HG03025 (cell line): ENCODE data around the gene IL1RL2.

Experiments used
- ATAC-seq: cut with Tn5 transposase; IDR thresholded peaks from one replicate; pipeline ENCODE4 v1.9.1; 2021; ENCODE audit warnings: mild to moderate bottlenecking, moderate library complexity; ENCODE audit not compliant: unreplicated experiment, low FRiP score

The IL1RL2 gene

DNA sequence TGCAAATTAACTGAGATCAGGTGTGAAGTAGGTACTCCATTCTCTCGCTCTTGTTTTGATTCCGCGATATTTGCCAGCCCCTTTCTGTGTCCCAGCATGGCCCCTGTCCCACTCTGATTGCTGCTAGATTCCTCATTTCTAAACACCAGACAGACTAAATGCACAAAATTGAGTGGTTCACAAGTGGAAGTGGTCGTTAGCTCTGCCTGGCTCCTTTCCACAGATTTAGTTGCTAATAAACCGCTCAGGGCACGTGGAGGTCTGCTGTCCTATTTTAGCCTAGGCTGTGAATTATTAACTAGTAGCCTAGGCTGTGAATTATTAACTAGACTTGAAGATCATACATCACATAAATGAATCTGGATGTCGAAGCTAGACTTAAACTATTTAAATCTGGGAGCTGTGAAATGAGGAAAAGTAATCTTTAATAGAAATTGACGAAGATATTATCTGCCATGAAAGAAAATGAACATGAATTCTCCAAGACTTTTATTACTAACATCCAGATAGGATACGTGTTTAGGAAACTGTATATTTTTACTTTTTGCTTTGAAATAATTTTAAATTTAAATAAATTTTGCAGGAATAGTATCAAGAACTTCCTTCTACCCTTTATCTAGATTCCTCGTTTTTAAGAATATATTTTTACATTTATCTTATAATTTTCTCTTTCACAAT, 3.7 kb downstream of the IL1RL2 start:
- no peak for ATAC-seq

DNA sequence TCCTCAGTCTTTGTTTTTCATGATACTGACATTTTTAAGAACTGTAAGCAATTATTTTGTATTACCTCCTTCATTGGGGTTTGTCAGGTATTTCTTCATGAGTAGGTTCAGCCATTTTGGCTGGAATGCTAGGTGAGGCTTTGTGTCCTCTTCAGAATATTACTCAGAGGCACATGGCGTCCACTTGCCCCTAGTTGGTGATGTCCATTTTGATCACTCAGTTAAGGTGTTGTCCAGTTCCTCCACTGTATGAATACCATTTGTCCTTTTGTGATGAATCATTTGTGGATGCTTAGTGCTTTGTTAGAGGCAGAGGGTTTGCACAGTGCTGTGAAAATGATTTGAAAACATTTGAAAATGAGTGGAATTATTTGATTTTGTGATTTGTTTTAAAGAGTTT, 4.7 kb downstream of the IL1RL2 start:
- ATAC-seq = no peak

DNA sequence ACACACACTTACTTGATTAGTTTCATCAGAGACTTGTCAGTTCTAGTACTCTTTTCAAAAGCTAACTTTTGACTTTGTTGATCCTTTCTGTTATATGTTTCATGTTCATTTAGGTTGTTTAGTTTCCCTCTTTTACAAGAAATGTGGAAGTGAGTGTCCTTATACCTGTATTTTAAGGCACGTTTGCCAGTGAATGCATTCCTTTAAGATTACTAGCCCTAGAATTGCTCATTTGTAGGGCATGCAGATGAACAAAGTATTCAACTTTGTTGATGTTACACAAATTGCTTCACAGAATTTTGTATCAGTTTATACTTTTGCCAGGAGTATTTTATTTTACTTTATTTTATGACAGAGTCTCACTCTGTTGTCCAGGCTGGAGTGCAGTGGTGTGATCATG, 6.3 kb downstream of the IL1RL2 start:
- no peak for ATAC-seq

DNA sequence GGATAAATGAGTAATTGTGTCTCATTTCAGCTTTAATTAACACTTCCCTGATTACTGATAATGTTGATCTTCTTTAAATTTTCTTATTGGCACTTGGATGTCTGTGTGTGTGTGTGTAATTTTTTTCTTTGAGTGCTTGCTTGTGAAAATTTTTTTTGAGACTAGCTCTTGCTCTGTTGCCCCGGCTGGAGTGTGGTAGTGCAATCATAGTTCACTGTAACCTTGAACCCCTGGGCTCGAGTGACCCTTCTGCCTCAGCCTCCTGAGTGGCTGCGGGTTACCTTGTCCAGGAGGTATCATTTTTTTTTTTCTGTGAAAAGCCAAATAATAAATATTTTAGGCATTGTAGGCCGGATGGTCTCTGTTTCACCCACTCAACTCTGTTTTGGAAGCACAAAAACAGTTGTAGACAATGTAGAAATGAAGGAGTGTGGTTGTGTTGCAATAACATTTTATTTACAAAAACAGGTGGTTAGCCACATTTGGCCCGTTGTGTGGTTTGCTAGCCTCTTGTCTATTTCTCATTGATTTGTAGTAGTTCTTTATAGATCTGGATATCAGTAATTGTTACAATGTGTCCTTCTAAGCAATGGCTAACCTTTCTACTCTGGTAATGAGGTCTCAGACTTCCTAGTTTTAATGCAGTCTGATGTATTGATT, 7.9 kb downstream of the IL1RL2 start:
- ATAC-seq = no peak

DNA sequence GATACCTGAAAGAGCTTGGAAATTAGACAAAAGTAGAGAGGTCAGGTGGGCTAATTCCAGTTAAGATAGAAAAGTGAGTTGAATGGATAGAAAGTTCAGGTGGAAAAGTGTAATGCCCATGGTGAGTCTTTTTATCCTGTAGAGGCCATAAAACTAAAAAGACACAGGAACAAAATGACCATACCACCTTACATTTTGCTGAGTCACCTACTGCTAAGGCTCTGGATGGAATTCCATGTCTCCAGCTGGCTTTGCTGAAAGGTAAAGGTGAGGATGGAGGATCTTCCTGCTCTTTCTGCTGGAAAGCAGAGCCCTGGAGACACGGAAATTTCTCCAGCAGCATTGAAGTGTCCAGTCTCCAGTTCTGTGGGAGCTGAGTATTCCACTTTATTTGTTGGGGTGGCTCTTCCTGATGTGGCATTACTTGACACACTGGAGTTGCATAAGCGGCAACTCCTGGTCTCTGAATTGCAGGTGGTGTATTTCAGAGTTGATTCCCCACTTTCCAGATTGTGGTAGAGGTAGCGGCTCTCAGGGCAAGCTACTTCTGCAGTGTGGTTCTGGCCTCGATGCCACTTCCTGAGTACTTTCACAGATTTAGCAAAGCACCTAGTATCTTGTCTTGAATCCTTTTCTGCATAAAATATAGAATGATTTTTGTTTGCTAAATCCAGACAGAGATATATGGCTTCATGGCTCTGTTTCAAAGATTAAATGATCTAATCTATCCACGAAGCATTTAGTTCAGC, 10.7 kb downstream of the IL1RL2 start:
- ATAC-seq = no peak

DNA sequence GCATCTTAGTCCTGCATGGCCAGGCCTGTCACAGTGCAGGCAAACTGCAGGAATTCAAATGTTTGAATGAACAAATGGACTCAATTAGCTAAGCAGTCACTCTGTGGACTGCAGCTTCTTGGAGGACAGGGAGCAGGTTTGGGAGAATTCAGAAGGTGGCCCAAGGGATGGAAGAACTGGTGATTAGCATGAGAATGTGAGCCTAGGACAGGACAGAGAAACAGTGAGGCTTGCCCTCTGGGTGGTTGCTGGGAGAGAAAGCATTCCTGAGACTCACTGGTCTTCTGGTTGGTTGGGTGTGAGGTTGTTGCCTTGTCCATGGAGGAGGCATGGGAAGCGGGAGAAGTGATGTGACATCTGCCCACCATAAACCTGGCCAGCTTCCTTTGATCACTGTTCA, 13.7 kb downstream of the IL1RL2 start:
- ATAC-seq = no peak

DNA sequence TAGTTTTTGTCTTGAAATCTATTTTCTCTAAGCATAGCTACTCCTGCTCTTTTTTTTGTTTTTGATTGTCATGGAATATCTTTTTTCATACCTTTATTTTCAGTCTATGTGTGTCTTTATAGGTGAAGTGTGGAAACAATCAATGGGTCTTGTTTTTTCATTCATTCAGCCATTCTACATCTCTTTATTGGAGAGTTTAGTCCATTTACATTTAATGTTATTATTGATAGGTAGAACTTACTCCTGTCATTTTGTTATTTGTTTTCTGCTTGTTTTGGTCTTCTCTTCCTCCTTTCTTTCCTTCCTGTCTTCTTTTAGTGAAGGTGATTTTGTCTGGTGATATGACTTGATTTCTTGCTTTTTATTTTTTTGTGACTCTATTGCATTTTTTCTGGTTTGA, 17.8 kb downstream of the IL1RL2 start:
- no peak for ATAC-seq

DNA sequence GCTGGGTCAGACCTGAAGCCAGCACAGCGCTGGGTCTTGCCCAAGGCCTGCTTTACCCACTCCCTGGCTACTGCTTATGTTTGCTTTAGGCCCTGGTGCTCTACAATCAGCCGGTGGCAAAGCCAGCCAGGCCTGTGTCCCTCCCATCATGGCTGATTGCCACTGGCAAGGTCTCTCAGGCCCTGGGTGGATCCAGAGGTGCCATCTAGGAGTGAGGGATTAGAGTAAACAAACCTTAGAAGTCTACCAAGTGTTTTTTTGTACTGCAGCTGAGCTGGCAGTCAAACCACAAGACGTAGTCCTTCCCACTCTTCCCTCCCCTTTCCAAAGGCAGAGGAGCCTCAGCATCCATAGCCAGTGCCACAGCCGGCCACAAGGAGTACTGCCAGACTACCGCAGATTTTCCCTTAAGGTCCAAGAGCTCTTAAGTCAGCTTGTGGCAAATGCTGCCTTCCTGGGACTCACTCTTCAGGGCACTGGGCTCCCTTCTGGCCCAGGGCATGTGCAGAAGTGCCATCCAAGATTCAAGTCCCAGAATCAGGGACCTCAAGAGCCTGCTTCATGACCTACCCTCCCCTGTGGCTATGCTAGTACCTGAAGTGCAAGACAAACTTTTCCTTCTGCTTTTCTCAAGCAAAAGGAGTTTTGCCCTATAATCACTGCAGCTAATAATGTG, 20.0 kb downstream of the IL1RL2 start:
- ATAC-seq = no peak

DNA sequence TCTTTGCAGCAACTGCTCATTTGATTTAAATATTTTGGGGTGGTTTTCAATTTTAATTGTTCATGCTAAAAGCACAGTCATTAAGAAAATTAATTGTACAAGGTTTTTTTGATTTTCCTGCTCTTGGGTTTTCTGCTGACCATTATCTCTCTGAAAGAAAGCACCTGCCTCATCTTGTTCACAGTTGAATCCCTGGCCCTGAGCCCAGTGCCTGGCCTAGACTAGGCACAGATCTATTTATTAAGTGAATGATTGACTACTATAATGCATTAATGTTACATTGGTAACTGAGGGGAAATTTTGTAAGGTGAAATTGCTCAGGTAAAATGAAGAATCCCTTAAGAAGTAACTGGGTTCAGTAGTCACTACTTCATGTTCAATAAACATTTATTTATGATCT, 22.0 kb downstream of the IL1RL2 start:
- no peak for ATAC-seq

DNA sequence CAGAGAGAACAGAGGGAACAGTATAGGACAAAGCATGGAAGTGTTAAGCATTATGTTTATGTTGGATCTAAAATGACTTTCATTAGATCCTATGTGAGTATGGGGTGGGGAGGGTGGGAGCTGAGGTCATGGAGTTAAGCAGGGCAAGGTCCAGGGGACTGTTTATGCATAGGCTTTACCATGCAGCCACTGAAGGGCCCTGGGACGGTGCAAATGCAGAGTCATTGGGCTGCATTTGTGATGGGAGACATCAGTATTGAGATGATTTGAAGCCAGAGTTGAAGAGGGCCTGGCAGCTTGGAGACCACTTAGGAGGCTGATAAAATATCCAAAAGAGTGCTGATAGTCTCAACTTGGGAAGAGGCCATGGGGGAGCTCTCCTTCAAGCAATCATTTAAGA, 22.7 kb downstream of the IL1RL2 start:
- no peak for ATAC-seq

DNA sequence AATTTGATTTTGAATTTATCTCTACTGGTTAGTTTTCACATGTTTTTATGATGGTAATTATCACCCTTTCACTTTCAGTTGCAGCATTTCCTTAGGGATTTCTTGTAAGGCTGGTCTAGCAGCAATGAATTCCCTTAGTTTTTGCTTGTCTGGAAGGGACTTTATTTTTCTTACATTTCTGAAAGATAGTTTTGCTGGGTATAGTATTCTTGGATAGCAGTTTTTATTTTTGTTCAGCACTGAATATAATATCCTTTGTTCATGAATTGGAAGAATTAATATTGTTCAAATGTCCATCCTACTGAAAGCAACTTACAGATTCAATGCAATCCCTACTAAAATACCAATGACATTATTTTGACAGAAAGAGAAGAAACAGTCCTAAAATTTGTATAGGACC, 30.2 kb downstream of the IL1RL2 start:
- no peak for ATAC-seq

DNA sequence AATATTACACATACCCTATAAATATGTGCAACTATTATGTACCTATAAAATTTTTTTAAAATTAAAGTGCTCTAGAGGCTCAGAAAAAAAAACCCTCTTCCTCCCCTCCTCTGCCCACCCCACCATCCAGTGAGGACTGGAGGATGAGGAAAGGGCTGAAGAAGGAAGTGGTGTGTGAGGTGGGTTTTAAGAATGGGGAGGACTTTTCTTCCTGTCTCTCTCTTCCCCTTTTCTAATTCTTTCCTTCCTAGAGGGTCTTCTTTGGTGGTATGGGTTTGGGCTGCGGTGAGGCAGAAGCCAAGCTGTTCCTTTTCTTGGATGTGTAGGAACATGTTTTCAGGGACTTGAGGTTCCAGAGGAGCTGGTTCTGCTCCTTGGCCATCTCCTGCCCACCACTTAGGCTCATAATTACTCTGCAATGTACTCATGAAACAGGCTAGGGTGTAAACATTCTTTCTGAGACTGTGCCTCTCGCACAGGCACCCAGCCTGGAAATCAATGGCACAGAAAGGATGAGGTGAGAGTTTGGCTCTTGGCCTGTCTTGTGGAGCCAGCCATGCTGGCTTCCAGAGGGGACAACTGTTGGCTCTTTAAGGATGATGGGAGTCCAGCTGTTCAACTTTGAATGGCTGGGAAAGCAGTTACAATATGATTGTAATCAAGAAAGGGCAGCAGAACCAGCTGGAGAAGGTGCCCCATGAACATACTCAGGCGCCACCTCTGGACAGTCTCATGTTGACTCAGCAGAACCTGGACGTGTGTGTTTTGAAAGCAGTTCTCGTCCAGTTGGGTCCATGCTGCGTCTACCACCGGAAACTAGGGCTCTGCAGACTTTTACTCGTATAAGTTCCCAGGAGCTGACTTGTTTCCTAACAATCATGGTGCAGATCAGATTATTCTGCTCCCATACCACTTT, 38.3 kb downstream of the IL1RL2 start:
- no peak for ATAC-seq

DNA sequence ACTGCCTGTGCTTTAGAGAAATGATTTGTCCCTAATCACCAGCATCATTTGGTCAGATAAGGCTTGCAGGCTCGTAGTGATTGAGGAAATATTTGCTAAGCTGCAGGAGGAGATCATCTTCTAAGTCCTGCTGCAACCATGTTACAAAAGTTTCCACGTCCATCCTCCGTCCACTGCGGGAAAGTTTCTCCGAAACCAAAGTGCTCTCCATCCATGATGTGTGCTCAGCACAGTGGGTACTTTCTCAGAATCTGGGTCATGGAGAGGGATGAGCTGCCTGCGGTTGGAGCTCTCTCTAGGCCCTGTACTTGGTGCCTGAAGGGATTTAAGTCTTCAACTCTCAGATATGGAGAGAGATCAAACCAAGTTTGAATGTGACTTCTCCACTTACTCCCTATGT, 39.3 kb downstream of the IL1RL2 start:
- no peak for ATAC-seq

DNA sequence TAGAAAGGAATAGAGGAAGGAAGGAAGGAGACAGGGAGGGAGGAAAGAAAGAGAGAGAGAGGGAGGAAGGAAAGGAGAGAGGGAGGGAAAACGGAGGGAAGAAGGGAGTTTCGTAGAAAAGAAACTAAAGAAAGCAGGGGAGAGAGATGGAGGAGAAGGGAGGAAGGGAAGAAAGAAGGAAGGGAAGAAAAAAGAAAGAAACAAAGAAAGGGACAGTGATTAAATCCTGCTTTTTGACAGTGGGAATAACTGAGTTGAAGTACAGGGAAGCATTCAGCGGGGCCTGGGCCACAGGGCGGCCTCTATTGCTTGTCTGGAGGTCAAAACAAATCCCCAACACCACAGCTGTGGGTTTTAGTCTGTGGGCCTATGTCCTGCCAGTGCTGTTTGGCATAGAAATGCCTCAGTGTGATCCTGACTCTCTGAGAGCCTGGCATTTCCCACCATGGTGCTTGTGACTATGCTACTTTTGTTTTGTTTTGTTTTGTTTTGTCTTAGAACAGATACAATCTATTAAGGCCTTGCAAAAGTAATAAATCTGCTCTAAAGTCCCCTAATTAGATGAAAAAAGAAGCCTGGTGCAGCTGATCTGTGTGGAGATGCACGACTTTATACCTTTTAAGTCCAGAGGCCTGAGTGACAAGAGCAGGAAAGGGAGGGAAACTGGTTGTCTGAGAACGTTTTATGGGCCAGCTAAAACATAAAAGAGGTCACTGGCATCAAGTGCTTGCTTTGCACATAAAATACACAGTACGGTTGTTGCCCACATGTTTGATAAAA, 40.0 kb downstream of the IL1RL2 start:
- ATAC-seq = no peak

DNA sequence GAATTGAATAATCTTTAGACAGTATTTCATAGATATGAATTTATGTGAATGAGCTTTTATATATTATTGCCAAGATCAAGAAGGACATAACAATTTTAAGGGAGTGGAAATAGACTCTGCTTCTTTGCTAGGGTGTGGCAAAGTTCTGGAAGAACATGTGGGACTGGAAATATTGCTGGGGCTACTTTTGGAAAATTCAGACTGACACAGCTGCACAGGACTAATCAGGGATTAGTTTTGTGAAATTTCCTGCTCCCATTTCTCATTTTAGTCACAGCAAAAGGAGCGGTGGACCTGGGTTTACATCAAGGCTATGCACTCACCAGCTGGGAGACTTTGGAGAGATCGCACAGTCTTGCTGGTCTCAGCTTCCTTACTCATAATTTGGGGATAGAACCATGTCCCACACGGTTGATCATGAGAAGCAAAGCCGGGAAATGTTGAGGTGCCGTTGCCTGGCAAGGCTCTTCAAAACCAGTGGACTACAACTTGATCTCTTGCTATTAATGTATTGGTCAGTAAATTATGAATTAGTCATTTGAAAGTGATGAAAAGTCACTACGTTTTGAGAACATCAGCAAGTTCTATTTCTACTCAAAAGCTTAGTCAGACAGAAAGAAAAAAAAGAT, 42.4 kb downstream of the IL1RL2 start:
- no peak for ATAC-seq

DNA sequence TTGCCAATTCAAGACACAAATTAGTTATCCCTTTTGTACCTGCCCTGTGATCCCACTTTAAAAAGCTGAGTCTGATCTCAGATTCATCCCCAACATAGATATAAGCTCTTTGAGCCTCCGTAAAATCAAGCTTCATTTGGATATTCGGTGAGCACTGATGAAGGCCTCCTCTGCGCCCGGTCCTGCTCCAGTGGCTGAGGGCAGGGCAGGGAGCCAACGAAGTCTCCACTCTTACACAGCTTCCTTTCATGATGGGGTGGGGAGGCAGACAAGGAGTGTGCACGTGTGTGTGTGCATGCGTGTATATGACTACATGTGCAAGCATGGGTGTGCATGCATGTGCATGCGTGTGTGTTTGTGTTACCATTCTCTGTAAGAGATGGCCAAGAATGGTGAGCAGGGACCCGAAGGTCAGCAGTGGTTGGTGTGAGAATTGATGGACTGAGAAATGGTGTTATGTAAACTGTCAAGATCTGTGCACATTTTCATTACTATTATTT, 43.6 kb downstream of the IL1RL2 start:
- ATAC-seq = no peak

DNA sequence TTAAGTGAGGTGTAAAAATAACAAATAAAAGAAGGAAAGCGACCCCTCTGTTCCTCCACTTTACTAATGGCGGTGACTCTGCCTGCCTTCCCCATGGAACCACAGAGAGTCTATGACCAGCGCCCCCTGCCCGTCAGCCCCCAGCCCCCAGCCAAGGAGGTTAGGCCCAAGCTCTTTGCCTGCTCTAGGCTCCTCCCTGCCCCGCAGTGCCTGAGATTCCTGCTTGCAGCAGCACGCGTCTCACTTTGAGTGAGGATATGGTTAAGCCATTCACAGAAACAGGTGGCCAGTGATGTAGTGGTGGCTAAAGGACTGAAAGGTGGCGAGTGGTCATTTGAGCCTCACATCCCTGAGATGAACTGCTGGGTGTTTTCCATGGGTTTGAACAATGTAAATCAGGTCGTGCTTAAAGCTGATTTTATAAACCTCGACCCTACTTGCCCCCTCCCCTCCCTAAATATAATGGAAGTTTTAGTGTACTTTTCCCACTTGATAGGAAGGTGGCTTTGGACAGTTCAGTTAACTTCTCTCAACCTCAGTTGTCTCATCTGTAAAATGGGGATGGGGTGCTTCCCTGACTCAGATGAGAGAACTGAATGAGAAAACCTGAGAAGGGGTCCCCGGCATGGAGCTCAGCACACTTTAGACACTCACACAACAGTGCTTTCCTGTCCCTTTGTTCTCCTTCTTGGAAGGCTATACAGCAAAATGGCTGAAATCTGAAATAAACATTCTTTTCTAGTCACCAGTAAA, 46.5 kb downstream of the IL1RL2 start:
- ATAC-seq = no peak

DNA sequence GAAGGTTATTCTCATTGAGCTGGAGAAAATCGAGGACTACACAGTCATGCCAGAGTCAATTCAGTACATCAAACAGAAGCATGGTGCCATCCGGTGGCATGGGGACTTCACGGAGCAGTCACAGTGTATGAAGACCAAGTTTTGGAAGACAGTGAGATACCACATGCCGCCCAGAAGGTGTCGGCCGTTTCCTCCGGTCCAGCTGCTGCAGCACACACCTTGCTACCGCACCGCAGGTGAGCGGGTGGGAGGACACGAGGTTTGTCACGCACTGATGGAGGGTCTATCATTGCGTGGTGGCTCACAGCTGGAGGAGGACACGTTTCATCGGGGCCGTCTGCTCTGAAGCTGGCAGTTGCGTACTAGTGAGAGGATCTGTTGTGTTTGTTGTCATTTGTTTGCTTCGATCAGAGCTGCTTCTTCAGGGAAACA, 48.2 kb downstream of the IL1RL2 start:
- no peak for ATAC-seq
